GM12892 (cell line): ENCODE results near the gene MICAL3.

ENCODE experiments used
- DNase-seq: peaks from one replicate; pipeline ENCODE4 v3.0.0; 2011; ENCODE audit not compliant: insufficient read length
- FAIRE-seq: peaks from 2 replicates; lab custom pipeline; 2011; peaks lifted over from hg19 to GRCh38; lab: Jason Lieb, UNC
- POLR2A ChIP-seq: IDR thresholded peaks from 2 replicates; pipeline ENCODE4 v1.6.1; 2011; ENCODE audit warnings: low read depth, low read length, control low read depth
- POLR2AphosphoS5 ChIP-seq: IDR thresholded peaks from 2 replicates; pipeline ENCODE4 v1.6.1; 2011; ENCODE audit warnings: low read depth, low read length, control low read depth
- TAF1 ChIP-seq: IDR thresholded peaks from 2 replicates; pipeline ENCODE4 v1.6.1; 2011; ENCODE audit warnings: low read depth, mild to moderate bottlenecking, control low read depth, low read length, borderline replicate concordance

Gene MICAL3

DNA sequence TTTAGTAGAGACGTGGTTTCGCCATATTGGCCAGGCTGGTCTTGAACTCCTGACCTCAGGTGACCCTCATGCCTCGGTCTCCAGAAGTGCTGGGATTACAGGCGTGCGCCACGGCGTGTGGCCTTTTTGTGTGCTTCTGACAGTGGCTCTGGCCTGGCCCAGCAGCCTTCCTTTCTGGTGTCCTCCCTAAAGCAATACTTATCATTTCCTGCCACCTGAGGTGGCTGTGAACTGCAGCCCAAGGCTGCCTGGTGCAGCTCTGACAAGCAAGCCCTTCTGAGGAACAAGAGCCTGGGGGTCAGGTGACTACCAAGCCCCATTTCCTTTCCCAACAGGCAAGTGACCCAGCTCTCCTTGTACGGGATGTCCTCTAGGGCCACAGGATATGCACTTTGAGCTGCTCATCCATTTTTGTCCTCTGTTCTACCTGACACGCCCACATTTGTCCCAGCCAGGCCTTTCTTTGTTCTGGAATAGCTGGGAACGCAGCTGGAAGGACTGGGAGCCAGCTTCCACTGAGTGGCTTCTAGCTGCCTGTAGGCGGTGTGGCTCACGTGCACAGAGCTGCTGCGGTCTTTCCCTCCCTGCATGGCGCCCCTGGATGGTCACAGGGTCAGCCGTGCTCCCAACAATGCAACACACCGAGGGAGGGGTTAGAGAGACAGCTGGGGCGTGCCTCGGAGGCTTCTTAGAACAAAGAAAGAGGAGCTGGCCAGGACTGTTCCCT lies 237.8 kb downstream of the MICAL3 start:
- FAIRE-seq (no peak), DNase-seq (no peak)
- TF ChIP-seq TAF1 = no peak
- TF ChIP-seq POLR2AphosphoS5 = no peak
- TF ChIP-seq POLR2A = no peak

- peak; percentile 73 for DNase-seq
- peak; percentile 91 for FAIRE-seq
- TF ChIP-seq POLR2AphosphoS5 = no peak
Observed at GRCh38 chr22:17785185-17786184, 238.9 kb downstream of the MICAL3 start.

GRCh38 chr22:17784776-17785175 lies 239.6 kb downstream of the MICAL3 start:
- FAIRE-seq = no peak
- TF ChIP-seq POLR2A = no peak
- no peak for TF ChIP-seq TAF1
- no peak for TF ChIP-seq POLR2AphosphoS5
- no peak for DNase-seq

DNA sequence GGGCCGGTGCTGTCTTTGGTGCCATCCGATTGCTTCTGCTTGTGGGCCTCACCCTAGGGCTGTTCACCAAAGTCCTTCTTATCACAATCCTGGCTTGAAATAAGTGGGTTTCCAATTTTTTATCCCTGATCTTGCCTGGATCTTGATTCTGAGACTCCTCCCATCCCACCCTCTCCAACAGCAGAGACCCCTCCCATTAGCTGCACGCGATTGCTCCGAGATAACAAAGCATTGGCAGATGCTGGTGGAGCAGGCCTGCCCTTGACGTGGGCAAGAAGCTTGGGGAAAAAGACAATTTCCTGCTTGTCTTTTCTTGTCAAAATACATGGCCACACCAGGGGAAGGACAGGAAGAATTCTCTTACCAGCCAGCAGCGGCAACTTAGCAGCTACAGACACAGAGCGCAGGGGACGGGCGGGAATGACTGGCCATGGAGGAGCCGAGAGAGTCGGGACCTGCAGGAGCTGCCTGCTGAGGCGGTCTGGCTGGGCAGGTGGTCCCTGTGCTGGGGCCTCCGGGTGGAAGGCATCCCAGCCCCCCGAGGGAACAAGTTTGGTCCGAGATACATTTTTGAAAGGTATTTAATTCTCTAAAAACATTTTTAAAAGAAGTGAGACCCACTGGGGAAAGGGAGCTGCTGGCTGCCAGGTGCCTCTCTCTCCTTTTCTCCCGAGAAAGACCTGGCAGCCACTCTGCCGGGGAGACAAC lies 240.4 kb downstream of the MICAL3 start:
- no peak for TF ChIP-seq POLR2A
- TF ChIP-seq POLR2AphosphoS5 = no peak
- TF ChIP-seq TAF1 = no peak
- DNase-seq (no peak), FAIRE-seq (no peak)

DNA sequence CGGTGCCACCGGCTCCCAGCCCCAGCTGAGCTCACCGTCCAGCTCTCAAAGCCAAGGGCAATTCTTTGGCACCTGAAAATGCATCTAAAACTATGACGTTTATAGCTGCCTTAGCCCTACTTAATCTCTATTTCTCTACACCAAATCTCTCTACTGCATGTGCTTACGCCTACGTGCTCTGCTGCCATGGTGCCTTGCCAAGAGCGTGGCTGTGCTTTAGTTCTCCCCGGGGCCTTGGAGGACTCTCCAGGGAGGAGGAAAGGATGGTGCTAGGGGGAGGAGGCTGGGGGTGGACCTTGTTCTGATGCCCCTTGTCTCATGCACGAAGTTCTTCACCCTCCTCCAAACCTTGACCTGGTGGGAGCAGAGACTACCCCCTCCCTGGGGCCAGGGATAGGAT lies 241.0 kb downstream of the MICAL3 start:
- DNase-seq (no peak), FAIRE-seq (no peak)
- no peak for TF ChIP-seq TAF1
- no peak for TF ChIP-seq POLR2AphosphoS5
- TF ChIP-seq POLR2A = no peak

DNA sequence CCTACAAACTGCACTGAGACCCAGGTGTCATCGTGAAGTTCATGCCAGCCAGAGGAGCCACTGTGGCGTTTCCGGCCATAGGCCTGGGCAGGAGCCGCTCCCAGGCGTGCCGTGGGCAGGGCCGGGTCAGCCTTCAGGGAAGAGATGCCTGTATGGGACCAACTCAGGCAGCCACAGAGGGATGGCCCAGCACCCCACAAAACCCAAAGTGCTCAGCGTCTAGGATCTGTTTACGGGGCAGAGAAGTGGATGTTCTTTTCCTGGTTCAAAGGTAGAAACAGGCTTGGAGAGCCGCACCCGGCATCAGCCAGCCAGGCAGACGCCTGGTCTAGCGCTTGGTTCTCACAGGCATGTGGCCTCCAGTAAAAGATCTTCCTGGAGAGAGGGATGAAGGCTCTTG lies 241.7 kb downstream of the MICAL3 start:
- DNase-seq (no peak), FAIRE-seq (no peak)
- TF ChIP-seq TAF1 (no peak), POLR2A (no peak), POLR2AphosphoS5 (no peak)

DNA sequence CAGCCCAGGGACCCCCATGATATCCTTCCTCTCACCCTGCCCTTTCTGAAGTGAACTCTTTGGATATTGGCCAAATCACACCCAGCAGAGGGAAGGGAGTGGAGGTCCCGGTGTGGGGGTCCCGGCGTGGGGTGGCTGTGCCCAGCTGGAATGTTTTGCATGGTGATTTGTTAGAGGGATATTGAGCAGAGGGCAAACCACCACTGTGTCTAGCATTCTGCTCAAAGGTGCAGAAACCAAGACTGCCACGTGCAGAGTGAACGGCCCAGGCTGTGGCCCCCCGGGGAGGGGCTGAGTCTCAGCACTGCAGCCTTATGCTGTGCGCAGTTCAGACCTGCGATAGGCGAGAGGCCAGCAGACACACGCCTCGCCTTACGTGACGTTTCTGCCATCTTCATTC lies 242.2 kb downstream of the MICAL3 start:
- DNase-seq (no peak), FAIRE-seq (no peak)
- TF ChIP-seq POLR2A (no peak), TAF1 (no peak), POLR2AphosphoS5 (no peak)

- no peak for TF ChIP-seq POLR2AphosphoS5
- no peak for TF ChIP-seq TAF1
- no peak for TF ChIP-seq POLR2A
- DNase-seq (peak; percentile 66), FAIRE-seq (peak; percentile 62)
Observed at GRCh38 chr22:17781319-17782031, 242.9 kb downstream of the MICAL3 start.

DNA sequence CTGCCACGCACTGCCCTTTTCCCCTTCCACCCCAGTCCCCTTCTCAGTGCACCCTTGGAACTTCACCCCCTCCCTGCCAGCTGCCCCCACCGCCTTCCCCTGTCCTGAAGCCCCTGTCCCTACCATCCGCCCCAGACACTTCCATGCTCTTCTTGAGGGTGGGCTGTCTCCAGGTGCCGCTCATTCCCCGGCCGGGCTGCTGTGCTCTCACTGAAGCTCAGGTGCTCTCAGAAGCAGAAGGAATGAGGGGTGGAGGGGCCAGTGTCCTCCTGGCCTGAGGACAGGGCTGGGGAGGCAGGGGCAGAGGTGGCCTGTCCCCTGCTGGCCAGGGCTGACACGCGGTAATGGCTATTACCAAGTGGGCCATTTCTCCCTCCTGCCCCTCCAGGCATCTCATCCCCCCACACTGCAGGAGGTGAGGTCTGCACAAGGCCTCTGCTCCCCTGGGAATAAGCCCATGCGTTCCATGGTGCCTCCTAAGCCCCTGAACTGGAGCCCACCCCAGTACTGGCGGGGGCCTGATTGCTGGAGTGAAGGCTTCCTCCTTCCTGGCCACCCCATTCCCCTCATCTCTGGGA lies 243.5 kb downstream of the MICAL3 start:
- TF ChIP-seq POLR2A (peak; percentile 19; the same call in 1 of the 2 replicates), POLR2AphosphoS5 (no peak)
- DNase-seq (no peak), FAIRE-seq (peak; percentile 75)

GRCh38 chr22:17780116-17780740 lies 244.1 kb downstream of the MICAL3 start:
- no peak for DNase-seq
- FAIRE-seq = no peak
- TF ChIP-seq POLR2A (no peak), POLR2AphosphoS5 (no peak; the same call in 1 of the 2 replicates), TAF1 (no peak)
